Measurements from ENCODE around the gene SEC14L6.

Gene SEC14L6

DNA sequence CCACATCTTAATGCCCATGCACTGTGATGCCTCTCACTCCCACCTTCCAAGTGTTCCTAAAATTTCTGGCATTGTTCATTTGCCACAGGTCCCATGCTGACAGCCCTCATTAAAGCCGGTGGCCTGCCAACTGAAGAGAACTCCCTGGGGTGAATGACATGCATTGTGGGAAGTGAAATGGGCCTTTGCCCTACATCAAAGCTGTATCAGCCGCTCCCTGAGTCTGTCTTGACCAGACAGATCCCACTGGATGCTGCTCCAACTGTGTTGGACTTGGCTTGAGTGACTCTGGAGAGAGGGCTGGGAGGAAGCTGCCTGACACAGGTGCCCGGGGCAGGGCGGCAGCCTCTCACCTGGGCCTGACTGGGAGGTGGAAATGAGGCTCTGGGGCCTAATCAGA is 32.3 kb downstream of the SEC14L6 start:
- H3K27ac ChIP-seq, result no peak overlapping the region
- in situ Hi-C loops (cut with HindIII; ENCODE audit: low pct_ligation_motif_present, low sequenced_read_pairs), result no loop called here
- TF ChIP-seq, protein P1, sequence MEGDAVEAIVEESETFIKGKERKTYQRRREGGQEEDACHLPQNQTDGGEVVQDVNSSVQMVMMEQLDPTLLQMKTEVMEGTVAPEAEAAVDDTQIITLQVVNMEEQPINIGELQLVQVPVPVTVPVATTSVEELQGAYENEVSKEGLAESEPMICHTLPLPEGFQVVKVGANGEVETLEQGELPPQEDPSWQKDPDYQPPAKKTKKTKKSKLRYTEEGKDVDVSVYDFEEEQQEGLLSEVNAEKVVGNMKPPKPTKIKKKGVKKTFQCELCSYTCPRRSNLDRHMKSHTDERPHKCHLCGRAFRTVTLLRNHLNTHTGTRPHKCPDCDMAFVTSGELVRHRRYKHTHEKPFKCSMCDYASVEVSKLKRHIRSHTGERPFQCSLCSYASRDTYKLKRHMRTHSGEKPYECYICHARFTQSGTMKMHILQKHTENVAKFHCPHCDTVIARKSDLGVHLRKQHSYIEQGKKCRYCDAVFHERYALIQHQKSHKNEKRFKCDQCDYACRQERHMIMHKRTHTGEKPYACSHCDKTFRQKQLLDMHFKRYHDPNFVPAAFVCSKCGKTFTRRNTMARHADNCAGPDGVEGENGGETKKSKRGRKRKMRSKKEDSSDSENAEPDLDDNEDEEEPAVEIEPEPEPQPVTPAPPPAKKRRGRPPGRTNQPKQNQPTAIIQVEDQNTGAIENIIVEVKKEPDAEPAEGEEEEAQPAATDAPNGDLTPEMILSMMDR (IDR thresholded peaks at IDR 0.05; ENCODE audit: low read depth, low read length, missing control alignments), result no peak
- no peaks in the 10 kb centered on the region for H3K27me3 ChIP-seq (replicated peaks)
- H3K36me3 ChIP-seq (replicated peaks), result no peaks in the 10 kb centered on the region
- H3K4me3 ChIP-seq (ENCODE audit: low read depth, low read length), result no peak overlapping the region
- DNase-seq, result no peak

DNA sequence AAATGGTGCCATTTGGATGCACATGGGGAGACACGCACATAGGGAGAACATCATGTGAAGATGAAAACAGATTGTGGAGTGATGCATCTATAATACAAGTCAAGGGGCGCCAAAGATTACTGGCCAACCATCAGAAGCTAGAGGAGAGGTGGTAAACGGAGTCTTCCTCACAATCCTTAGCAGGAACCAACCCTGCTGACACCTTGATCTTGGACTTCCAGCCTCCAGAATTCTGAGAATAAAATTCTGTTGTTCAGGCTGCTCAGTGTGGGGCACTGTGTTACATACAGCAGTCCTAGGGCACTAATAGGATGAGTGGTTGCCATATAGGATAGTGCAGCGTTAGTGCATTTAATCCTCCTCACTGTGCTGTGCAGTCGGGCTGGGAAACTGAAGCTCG is 33.1 kb downstream of the SEC14L6 start:
- DNase-seq, result no peak
- in situ Hi-C loops (cut with HindIII; ENCODE audit: low pct_ligation_motif_present, low sequenced_read_pairs), result no loop called here
- no peaks in the 10 kb centered on the region for H3K27me3 ChIP-seq (replicated peaks)
- H3K36me3 ChIP-seq (replicated peaks), result no peaks in the 10 kb centered on the region
- TF ChIP-seq, protein P1 (IDR thresholded peaks at IDR 0.05; ENCODE audit: low read depth, low read length, missing control alignments), result no peak
- no peak overlapping the region for H3K4me3 ChIP-seq (ENCODE audit: low read depth, low read length)
- H3K27ac ChIP-seq, result no peak overlapping the region

DNA sequence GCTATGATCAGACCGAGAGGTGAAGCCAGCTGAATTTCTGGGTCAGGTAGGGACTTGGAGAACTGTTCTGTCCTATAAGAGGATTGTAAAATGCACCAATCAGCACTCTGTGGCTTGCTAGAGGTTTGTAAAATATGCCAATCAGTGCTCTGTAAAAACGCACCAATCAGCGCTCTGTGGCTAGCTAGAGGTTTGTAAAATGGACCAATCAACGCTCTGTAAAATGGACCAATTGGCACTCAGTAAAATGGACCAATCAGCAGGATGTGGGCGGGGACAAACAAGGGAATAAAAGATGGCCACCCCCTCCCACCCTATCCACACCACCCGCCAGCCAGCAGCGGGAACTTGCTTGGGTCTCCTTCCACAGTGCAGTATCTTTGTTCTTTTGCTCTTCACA is 34.6 kb downstream of the SEC14L6 start:
- H3K36me3 ChIP-seq (replicated peaks), result no peaks in the 10 kb centered on the region
- H3K27ac ChIP-seq, result no peak overlapping the region
- H3K4me3 ChIP-seq (ENCODE audit: low read depth, low read length), result no peak overlapping the region
- in situ Hi-C loops (cut with HindIII; ENCODE audit: low pct_ligation_motif_present, low sequenced_read_pairs), result no loop called here
- TF ChIP-seq, protein P1 (IDR thresholded peaks at IDR 0.05; ENCODE audit: low read depth, low read length, missing control alignments), result no peak
- DNase-seq, result no peak
- no peaks in the 10 kb centered on the region for H3K27me3 ChIP-seq (replicated peaks)

DNA sequence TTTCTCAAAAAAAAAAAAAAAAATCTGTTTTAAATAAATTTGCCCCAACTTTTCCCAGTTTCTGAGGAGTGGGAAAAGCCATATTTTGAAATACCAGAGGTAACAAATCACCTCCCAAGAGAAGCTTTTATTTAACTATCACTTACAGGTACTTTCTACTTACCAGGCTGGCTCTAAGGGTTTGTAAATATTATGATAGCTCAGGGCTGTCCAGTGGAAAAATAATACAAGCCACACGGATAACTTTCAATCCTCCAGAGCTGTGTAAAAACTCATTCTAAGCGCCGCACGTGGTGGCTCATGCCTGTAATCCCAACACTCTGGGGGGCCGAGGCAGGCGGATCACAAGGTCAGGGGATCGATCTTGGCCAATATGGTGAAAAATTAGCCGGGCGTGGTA is 35.4 kb downstream of the SEC14L6 start:
- Histone ChIP-seq H3K36me3 (replicated peaks) (no peaks in the 10 kb centered on the region), H3K27ac (no peak overlapping the region), H3K27me3 (replicated peaks) (peaks cover 2% of the 10 kb centered on the region), H3K4me3 (ENCODE audit: low read depth, low read length) (no peak overlapping the region)
- in situ Hi-C loops (cut with HindIII; ENCODE audit: low pct_ligation_motif_present, low sequenced_read_pairs), result no loop called here
- TF ChIP-seq, protein P1 (IDR thresholded peaks at IDR 0.05; ENCODE audit: low read depth, low read length, missing control alignments), result no peak
- no peak for DNase-seq

DNA sequence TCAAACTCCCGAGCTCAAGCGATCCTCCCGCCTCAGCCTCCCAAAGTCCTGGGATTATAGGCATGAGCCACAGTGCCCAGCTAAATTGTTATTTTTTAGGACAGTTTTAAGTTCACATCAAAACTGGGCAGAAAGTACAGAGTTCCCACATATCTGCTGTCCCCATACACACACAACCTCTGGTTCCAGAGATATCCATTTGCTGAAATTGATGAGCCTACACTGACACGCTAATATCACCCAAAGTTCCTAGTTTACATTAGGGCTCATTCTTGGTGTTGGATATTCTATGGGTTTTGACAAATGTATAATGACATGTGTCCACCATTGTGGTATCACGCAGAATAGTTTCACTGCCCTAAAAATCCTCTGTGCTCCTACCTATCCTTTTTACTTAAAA is 38.3 kb downstream of the SEC14L6 start:
- TF ChIP-seq, protein P1 (IDR thresholded peaks at IDR 0.05; ENCODE audit: low read depth, low read length, missing control alignments), result no peak

DNA sequence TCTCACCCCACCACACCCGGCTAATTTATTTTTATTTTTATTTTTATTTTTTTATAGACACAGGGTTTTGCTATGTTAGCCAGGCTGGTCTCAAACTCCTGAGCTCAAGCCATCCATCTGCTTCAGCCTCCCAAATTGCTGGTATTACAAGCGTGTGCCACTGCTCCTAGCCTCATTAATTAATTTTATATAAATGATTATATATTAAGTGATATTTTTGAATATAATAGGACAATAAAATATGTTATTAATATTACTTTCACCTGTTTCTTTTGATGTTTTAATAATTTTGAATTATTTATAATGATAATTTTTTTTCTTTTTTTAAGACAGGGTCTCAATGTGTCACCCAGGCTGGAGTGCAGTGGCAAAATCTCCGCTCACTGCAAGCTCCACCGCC is 38.9 kb downstream of the SEC14L6 start:
- H3K27ac ChIP-seq, result no peak overlapping the region
- TF ChIP-seq, protein P1 (IDR thresholded peaks at IDR 0.05; ENCODE audit: low read depth, low read length, missing control alignments), result no peak
- peaks cover 13% of the 10 kb centered on the region for H3K27me3 ChIP-seq (replicated peaks)
- no peak for DNase-seq
- H3K36me3 ChIP-seq (replicated peaks), result no peaks in the 10 kb centered on the region
- H3K4me3 ChIP-seq (ENCODE audit: low read depth, low read length), result no peak overlapping the region
- in situ Hi-C loops (cut with HindIII; ENCODE audit: low pct_ligation_motif_present, low sequenced_read_pairs), result no loop called here

More for the DNA sequence above, 38.3 kb downstream of the SEC14L6 start:
- Histone ChIP-seq H3K27ac (no peak overlapping the region), H3K27me3 (replicated peaks) (peaks cover 13% of the 10 kb centered on the region), H3K36me3 (replicated peaks) (no peaks in the 10 kb centered on the region), H3K4me3 (ENCODE audit: low read depth, low read length) (no peak overlapping the region)
- in situ Hi-C loops (cut with HindIII; ENCODE audit: low pct_ligation_motif_present, low sequenced_read_pairs), result no loop called here
- no peak for DNase-seq

Data from brain microvascular endothelial cell (primary cell).